Gastrocnemius medialis (tissue), 4 donors: ENCODE data around the gene RPS6KA2. TPM values are rescaled to one million over a fixed set of nuclear protein-coding genes. Genes with fewer than 3 reads are reported as not detected.

Source experiments
- ATAC-seq, 2 donors: fragments of 150-250 bp; one replicate each; pipeline ENCODE4 v1.9.1; 2016
- DNase-seq, 2 donors: peaks; one replicate each; pipeline ENCODE4 v3.0.0-alpha.2; 2019
- H3K27ac ChIP-seq, 4 donors: fragments of 200-600 bp; sonication (generic); 1 replicate in 1 of 4; 2 replicates in 3 of 4; pipeline ENCODE4 v1.5.1; 2016 to 2018; ENCODE audit warnings: mild to moderate bottlenecking in 2 of 4, moderate library complexity in 1 of 4
- H3K27me3 ChIP-seq, 3 donors: fragments of 200-600 bp; sonication (generic) in 2 of 3; 1 replicate in 1 of 3; 2 replicates in 2 of 3; pipeline versions ENCODE4 v1.5.1 to v1.6.0; 2016 to 2019; ENCODE audit warnings: mild to moderate bottlenecking in 1 of 3, moderate library complexity in 1 of 3
- H3K36me3 ChIP-seq, 2 donors: fragments of 200-600 bp; sonication (generic) in 1 of 2; one replicate each; pipeline ENCODE4 v1.5.1; 2017 to 2018
- H3K4me1 ChIP-seq, 2 donors: fragments of 200-600 bp; sonication (generic) in 1 of 2; one replicate each; pipeline ENCODE4 v1.5.1; 2016 to 2017; ENCODE audit warnings: mild to moderate bottlenecking in 2 of 2
- H3K4me3 ChIP-seq, 4 donors: fragments of 200-600 bp; sonication (generic) in 3 of 4; 1 replicate in 1 of 4; 2 replicates in 3 of 4; pipeline ENCODE4 v1.5.1; 2016 to 2019; ENCODE audit warnings: mild to moderate bottlenecking in 2 of 4
- H3K9me3 ChIP-seq, 3 donors: fragments of 200-600 bp; sonication (generic) in 2 of 3; 1 replicate in 1 of 3; 2 replicates in 2 of 3; pipeline ENCODE4 v1.5.1; 2016 to 2019
- CTCF ChIP-seq, 5 experiments: fragments of 450-650 bp in 3 of 5; fragments of 200-600 bp in 2 of 5; sonication (generic) in 2 of 5; IDR thresholded peaks in 4 of 5; conservative IDR thresholded peaks in 1 of 5; 1 replicate in 4 of 5; 2 replicates in 1 of 5; pipeline ENCODE4 v1.5.1; 2016 to 2019; ENCODE audit warnings: antibody characterized with exemption in 5 of 5, mild to moderate bottlenecking in 3 of 5, moderate library complexity in 3 of 5
- POLR2A ChIP-seq, 2 donors: fragments of 450-650 bp; IDR thresholded peaks; one replicate each; pipeline ENCODE4 v1.6.1; 2017; ENCODE audit warnings: antibody characterized with exemption in 2 of 2, mild to moderate bottlenecking in 2 of 2, moderate library complexity in 2 of 2
- in situ Hi-C, 4 donors: fragments of 200-750 bp; cut with MboI; loops; one replicate each; pipeline versions ENCODE4 v1.15.0 to v1.8.0; 2017; ENCODE audit warnings: low sequenced_read_pairs in 4 of 4
- intact Hi-C: fragments of 100-400 bp; cut with DNase I; formaldehyde crosslinking; loops from one replicate; pipeline ENCODE4 v1.15.1; 2023; ENCODE audit warnings: low total_unique reads
- total RNA-seq, 4 donors: library from RNA; depleted of rRNA; stranded (reverse); fragments of >200 nt; gene quantifications; one replicate each; pipeline versions ENCODE4 v1.1.0 to v1.2.3, GENCODE V29; 2016

Gene RPS6KA2
- total RNA-seq, 4 donors from 2014 or later = 18.7 to 35.7 (median 27.4) TPM

GRCh38 chr6:166623318-166623717 is 3.7 kb downstream of the RPS6KA2 start:
- no peaks in the 10 kb centered on the region for H3K9me3 ChIP-seq
- no peaks in the 10 kb centered on the region for H3K27me3 ChIP-seq
- DNase-seq = peak in 1 of 2 donors; percentile 56
- peak in 1 of 2 donors; percentile 2 for ATAC-seq
- H3K4me3 ChIP-seq = no peak overlapping the region
- TF ChIP-seq CTCF (IDR thresholded peaks at IDR 0.05 in 4 of 5, conservative IDR thresholded peaks at IDR 0.05 in 1 of 5) (no peak), POLR2A (IDR thresholded peaks at IDR 0.05) (peak; percentile 12 to 40)
- intact Hi-C loops = no loop called here
- in situ Hi-C loops = loop anchor here in 1 of 4 donors (10.0 kb wide), 1 partner anchor 49 kb away; no protein-coding TSS in a partner anchor
- H3K4me1 ChIP-seq = peaks cover 35 to 63% of the 10 kb centered on the region in 2 donors
- no peaks in the 10 kb centered on the region for H3K36me3 ChIP-seq
- H3K27ac ChIP-seq = peak overlapping the region; percentile 28 to 89 (median 80)

- Histone ChIP-seq H3K9me3 (no peaks in the 10 kb centered on the region), H3K27me3 (no peaks in the 10 kb centered on the region), H3K4me3 (no peak overlapping the region), H3K27ac (peak overlapping the region; percentile 64 to 82 (median 71)), H3K36me3 (no peaks in the 10 kb centered on the region), H3K4me1 (peaks cover 33 to 76% of the 10 kb centered on the region in 2 donors)
- DNase-seq (no peak), ATAC-seq (no peak)
- TF ChIP-seq POLR2A (IDR thresholded peaks at IDR 0.05) (no peak), CTCF (IDR thresholded peaks at IDR 0.05 in 4 of 5, conservative IDR thresholded peaks at IDR 0.05 in 1 of 5) (no peak)
- in situ Hi-C loops = loop anchor here in 1 of 4 donors (10.0 kb wide), 1 partner anchor 46 kb away; no protein-coding TSS in a partner anchor
- intact Hi-C loops = no loop called here
Measured at GRCh38 chr6:166621114-166621540, 5.9 kb downstream of the RPS6KA2 start.

GRCh38 chr6:166620478-166621113 is 6.5 kb downstream of the RPS6KA2 start:
- Histone ChIP-seq H3K27me3 (no peaks in the 10 kb centered on the region), H3K4me3 (no peak overlapping the region), H3K4me1 (peaks cover 32 to 77% of the 10 kb centered on the region in 2 donors), H3K36me3 (no peaks in the 10 kb centered on the region), H3K9me3 (no peaks in the 10 kb centered on the region), H3K27ac (peak overlapping the region; percentile 64 to 82 (median 71))
- ATAC-seq = no peak
- DNase-seq = no peak
- intact Hi-C loops (no loop called here), in situ Hi-C loops (loop anchor here in 1 of 4 donors (10.0 kb wide), 1 partner anchor 46 kb away; no protein-coding TSS in a partner anchor)
- TF ChIP-seq CTCF (IDR thresholded peaks at IDR 0.05 in 4 of 5, conservative IDR thresholded peaks at IDR 0.05 in 1 of 5) (no peak), POLR2A (IDR thresholded peaks at IDR 0.05) (no peak)

- Histone ChIP-seq H3K36me3 (no peaks in the 10 kb centered on the region), H3K4me1 (peaks cover 38 to 82% of the 10 kb centered on the region in 2 donors), H3K27me3 (no peaks in the 10 kb centered on the region), H3K27ac (peak overlapping the region; percentile 64 to 82 (median 71)), H3K9me3 (no peaks in the 10 kb centered on the region), H3K4me3 (no peak overlapping the region)
- intact Hi-C loops (no loop called here), in situ Hi-C loops (loop anchor here in 1 of 4 donors (10.0 kb wide), 1 partner anchor 45 kb away; no protein-coding TSS in a partner anchor)
- ATAC-seq = peak; percentile 49 to 69
- DNase-seq = no peak
- no peak for TF ChIP-seq CTCF (IDR thresholded peaks at IDR 0.05 in 4 of 5, conservative IDR thresholded peaks at IDR 0.05 in 1 of 5)
Measured at GRCh38 chr6:166619912-166620311, 7.1 kb downstream of the RPS6KA2 start.
